ENCODE data around the gene SEC14L2.
"Not testable (repeated sequence)": the region's sequence is repeated elsewhere in the genome, so short reads cannot be mapped to it uniquely, and the experiment has no call there.

Gene SEC14L2

GRCh38 chr22:30380011-30380410, 16.8 kb upstream of the SEC14L2 start:
- DNase-seq = no peak

DNA sequence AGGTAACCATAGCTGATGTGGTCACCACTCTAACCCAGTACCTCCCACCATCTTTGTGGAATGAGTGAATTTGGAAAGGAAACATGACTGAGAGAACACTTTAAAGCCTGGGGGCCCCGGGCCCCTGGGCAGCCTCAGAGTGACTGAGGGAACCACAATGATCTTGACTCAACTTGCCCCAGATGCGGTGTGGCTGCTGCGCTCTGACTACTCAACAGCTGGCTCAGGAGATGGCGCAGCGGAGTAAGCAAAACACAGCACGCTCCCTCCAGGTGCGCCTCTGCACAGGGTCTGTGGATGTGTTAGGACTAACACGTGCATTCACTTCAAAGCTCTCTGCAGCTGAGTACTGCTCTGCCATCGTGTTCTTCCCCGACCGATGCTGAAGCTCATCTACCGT, 15.6 kb upstream of the SEC14L2 start:
- no peak for DNase-seq

DNA sequence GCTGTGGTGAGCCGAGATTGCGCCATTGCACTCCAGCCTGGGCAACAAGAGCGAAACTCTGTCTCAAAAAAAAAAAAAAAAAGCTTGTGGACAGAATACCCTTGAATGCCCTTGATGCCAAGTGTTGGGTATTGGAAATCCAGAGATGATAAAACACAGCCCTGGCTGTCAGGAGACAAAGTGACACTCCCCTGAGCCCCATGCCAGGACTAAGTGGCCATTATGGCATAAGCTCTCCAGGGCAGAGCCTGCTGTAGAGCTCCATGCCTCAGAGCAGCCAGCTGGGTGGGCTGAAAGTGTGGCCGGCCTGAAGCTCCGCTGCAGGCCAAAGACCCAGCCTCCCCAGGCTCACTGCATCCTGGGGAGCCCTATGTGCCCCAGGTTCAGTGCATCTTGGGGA, 14.5 kb upstream of the SEC14L2 start:
- no peak for DNase-seq

- no peak for DNase-seq
Measured at GRCh38 chr22:30383061-30383460, 13.8 kb upstream of the SEC14L2 start.

DNA sequence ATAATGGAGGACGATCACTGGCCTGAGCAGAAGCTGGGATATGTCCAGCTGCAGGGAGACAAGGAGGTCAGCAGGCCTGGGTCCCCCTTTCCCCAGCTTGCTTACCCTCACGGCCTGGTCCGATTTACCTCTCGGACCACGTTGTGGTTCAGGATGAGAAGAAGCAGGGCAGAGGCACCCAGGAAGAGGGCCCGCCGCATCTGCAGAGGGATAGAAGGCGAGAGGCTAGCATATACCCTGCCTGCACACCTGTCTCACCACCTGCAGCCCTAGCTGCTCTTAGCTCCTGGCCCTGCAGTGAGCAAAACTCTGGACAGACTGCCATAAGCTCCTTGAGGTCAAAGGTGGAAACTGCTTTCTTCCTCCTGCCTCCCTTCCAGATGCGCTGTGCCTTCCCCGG, 10.9 kb upstream of the SEC14L2 start:
- no peak for DNase-seq

DNA sequence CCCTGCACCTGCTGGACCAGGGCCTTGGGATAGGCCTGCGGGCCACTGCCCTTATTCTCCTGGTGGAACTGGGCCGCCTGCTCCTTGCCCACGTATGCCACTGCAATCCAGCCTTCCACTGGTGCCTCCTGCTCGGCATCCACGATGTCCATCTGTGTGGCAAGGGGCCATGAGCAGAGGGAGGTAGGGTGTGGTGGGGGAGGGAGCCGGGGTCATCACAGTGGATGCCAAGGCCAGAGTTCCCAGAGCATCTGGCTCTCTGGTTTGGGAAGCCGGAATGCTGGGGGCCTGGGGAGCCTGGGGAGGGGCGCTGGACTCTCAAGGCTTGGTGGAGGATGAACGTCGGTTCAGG, 10.2 kb upstream of the SEC14L2 start:
- DNase-seq = no peak

DNA sequence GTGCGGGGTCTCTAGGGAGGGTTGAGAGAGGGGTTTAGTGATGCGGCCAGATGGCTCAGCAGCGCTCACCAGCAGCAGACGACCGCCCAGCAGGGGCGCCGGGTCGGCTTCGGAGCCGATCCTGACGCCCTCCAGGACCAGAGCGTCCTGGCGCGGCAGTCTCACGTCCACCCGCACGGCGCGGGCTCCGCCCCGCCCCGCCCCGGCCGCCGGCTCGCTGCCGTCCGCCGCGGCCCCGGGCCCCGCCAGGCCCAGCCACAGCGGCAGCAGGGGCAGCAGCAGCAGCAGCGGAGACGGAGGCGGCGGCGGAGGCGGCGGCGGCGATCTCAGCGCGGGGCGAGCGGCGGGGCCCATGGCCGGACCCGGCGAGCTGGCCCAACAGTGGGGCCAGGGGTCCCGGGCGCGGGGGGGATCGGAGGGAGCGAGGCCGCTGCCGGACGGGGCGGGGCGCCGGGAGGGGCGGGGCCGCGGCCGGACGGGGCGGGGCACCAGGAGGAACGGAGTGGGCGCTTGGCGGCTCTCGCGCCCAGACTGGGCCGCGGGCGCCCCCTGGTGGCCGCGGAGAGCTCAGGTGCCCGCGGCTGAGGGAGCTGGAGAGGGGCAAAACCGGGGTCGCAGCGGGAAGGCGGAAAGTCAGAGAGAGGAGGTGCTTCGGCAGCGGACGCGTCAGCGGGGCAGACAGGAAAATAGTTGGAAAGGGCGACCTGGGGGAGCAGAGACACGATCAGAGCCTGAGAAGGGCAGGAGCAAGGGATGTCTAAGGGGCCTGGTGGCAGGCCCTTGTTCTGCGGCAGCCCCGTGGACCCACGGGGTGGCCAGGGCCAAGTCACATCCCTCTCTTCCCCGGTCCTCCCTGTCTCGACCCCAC, 9.6 kb upstream of the SEC14L2 start, which contains the start of gene RNF215:
TSS of gene RNF215 (minus strand) at position 452 of the 868 bp plus-strand sequence. CDS start at position 354, 98 bp downstream.
- peak; percentile 86 to 96 (median 94) for DNase-seq

DNA sequence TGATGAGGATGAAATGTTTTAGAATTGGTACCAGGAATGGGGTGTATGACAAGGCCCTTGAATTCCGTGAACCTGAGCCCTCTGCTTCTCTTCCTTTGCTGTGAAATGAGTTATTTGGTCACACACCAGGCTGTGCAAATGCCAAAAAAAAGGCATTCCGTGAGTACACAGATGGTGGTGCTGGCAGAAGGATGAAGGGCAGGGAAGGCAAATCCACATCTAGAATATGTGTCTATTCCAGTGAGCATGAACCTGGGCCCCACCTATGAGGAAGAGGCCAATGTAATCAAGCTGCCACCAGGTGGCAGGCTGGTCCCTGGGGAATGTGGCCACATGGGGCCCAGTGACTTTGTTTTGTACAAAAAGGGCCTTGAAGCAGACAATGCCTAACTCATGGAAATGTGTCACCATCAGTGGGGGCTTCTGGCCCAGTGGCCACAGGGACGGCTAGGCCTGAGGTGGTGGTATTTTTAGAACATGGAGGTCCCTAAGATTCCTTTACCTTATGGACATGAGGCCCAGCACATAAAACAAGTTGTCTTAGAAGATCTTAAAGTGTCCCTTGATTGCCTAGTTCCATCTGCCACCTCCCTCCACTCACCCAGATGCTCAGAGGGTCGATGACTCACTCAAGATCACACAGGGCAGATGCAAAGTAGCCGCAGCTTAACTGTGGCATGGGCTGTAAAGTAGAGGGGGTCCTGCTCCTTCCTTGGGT, 5.7 kb upstream of the SEC14L2 start:
- peak; percentile 83 to 91 (median 88) for DNase-seq

DNA sequence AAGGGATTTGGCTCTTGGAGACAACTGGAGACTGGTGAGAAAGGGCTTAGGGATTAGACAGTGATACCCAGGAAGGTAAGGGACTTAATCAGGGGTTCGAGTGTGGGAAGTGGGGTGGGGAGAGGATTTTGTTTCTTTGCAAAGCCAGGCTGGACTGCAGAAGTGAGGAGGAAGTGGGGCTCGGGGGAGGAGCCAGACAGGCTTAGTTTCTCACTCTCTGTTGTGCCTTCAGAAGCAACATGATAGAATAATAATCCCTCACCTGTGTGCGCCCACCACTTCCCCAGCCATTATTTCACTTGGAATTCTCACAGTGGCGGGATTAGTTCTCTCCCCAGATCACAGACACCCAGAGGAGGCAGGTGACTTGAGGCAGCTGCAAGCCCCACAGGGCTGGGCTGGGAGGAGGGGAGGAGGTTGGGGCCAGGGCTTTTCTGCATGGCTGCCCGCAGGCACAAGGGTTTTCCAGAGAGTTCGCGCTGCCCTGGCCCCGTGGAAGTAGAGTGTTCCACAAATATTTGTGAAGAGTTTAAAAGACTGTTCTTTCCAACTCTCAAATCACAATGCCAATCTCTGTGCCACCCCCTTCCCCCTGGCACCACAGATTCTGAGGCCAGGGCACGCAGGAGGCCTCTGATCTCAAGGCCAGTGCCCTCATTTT, 4.0 kb upstream of the SEC14L2 start:
- peak in 2 of 4 experiments; percentile 25 to 37 for DNase-seq

DNA sequence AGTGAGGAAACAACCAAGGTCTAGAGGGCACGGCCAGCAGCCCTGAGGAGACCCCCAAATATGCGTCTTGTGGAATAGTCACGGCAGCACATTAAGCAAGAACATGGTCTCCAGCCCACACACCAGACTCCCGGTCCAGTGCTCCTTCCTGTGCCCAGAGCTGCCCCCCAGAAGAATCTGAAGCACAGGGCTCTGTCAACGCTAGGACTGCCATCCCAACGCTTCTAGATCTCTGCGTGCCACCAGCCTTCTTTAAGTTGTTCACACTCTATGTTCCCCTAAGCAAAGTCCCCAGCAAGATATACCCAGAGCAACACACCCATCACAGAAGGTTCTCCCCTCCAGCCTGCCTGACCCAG, 3.5 kb upstream of the SEC14L2 start:
- DNase-seq = no peak

DNA sequence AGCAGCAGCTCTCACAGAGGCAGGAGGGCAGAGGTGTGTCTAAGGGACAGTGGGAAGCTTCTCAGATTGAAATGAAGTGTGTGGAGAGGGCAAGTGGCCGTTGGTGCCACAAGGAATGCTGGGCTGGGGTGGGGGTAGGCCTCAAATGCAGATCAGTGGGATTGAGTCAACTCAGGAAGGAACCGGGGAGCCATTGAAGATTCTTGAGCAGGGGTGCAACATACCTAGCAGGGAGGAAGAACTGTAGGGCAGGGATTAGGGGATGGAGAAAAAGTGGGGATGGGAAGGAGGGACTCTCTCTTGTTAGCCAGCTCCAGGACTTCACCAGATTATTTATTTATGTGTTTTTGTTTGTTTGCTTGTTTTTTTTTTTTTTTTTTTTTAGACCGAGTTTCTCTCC, 2.9 kb upstream of the SEC14L2 start:
- DNase-seq = no peak

DNA sequence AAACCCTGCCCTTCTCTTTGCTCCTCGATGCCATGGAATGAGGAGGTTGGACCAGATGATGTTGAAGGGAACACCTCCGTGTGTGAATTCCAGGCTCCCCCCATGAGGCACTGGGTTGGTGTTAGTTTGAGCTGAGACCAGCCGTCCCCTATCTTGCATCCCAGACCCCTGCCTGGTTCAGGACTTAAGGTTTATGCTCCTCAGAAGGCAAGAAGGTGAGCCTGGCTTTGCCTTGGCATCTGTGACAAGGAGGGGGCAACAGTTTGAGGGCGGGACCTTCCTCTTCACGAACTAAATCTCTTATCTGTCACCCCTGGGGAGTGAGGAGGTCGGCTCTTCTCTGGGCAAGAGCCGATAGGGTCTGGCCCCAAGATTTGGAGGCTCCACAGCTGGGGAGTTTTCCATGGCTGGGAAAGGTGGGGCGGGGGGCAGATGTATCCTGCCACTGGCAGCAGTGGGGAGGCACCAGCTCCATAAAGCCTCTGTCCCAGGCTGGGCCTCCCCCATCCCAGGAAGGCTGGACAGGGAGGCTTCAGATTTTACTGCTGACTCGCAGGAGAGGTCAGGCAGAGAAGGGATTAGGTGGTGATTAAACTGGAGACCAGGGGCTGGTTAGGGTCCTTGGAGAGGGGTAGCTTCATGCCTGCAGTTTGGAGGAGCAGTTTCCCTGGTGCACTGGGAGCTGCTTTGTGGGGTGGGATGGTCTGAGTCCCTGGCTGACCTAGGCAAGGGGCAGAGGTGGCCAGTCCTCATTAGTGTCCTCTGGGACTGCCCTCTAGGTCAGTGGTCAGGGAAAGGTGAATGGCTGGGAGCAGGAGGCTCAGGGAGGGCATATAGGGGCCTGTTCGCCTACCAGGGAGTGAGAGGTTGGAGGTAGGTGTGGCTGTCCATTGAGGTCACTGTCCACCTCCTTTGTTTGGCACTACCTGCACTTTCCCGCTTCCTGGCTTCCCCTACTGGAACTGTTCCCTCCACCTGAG, 1.1 kb downstream of the SEC14L2 start:
- no peak for DNase-seq

- no peak for DNase-seq
Measured at GRCh38 chr22:30398685-30399680, 2.2 kb downstream of the SEC14L2 start.

DNA sequence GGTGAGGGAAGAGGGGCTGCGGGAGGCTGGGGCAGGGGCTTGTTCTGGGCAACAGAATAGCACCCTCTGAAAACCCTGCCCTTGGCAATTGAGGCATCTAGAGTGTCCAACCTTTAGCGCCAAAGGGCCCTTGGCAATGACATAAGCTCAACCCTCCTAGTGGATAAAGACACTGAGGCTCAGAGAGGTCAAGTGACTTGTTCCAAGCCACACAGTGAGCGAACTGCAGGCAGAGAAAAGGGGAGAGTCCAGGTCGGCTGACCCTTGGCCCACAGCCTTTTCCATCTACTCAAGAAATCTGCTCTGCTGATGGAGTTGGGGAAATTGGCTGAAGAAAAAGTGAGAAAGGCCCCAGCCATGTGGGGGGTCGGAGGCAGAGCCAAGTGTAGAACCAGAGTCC, 2.9 kb downstream of the SEC14L2 start:
- DNase-seq = no peak

DNA sequence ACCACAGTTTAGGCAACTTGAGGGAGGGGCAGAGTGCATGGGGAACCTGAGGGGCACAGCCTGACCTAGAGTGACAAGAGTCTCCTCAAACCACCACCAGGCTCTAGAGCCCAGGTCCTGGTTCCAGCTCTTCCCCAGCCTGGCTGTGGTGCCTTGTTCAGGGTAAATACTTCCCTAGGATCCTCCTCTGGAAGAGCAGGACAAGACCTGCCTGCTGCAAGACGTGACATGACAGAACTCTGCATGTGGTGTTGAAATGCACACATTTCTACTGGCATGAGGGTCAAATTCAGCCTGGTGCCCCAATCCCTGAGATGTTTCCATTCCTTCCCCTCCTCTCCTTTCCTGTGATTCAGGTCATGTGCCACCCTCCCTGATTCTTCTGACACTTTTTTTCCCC, 3.3 kb downstream of the SEC14L2 start:
- DNase-seq = peak in 1 of 4 experiments; percentile 12

DNA sequence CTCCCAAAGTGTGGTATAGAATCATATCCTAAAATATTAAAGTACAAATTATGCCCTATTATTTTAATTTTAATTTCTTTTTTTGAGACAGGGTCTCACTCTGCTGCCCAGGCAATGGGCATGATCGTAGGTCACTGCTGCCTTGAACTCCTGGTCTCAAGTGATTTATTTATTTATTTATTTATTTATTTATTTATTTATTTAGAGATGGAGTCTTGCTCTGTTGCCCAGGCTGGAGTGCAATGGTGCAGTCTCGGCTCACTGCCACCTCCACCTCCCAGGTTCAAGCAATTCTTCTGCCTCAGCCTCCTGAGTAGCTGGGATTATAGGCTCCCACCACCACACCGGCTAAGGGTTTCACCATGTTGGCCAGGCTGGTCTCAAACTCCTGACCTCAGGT, 4.2 kb downstream of the SEC14L2 start:
- not testable (repeated sequence) for DNase-seq

GRCh38 chr22:30402028-30402765, 5.4 kb downstream of the SEC14L2 start:
- peak in 3 of 4 experiments; percentile 54 to 64 (median 61) for DNase-seq

DNA sequence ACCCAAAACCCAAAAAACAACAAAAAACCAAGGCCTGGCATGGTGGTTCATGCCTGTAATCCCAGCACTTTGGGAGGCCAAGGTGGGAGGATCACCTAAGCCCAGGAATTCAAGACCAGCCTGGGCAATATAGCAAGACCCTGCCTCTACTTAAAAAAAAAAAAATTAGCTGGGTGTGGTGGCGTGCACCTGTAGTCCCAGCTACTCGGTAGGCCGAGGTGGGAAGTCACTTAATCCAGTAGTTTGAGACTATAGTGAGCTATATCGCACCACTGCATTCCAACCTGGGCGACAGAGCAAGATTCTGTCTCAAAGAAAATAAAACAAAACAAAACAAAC, 5.9 kb downstream of the SEC14L2 start:
- not testable (repeated sequence) for DNase-seq

GRCh38 chr22:30404307-30404706, 7.5 kb downstream of the SEC14L2 start:
- DNase-seq = no peak

DNA sequence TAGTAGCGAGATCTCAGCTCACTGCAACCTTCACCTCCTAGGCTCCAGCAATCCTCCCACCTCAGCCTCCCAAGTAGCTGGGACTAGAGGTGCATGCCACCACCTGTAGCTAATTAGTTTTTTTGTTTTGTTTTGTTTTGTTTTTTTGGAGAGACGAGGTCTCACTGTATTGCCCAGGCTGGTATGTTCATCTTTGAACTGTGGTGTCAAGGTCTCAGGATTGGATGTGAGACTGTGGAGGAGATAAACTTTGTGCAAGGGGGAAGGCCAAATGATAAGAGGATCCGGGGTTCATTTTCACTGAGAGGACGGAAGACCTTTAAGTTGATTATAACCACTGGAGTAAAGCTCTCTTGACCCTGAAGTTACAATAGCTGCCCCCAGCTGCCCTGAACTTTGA, 8.9 kb downstream of the SEC14L2 start:
- no peak for DNase-seq

All from suppressor macrophage (primary cell).